Immature natural killer cell (primary cell): ENCODE measurements around the gene SNX20. TPM values are rescaled to one million over a fixed set of nuclear protein-coding genes. Genes with fewer than 3 reads are reported as not detected.

ENCODE experiments used
- DNase-seq, 3 donors: peaks; one replicate each; pipeline ENCODE4 v3.0.0; 2022; ENCODE audit warnings: mixed read lengths in 1 of 3
- H3K27ac Mint-ChIP-seq, 6 donors: one replicate each; pipeline ENCODE4 v1.8.0; 2020; ENCODE audit warnings: mixed read lengths in 6 of 6, mild to moderate bottlenecking in 5 of 6, inconsistent platforms in 4 of 6, moderate library complexity in 3 of 6
- H3K27me3 Mint-ChIP-seq, 3 donors: one replicate each; pipeline ENCODE4 v1.8.0; 2020 to 2021; ENCODE audit warnings: low read depth in 3 of 3, mild to moderate bottlenecking in 3 of 3, mixed read lengths in 3 of 3, moderate library complexity in 3 of 3, inconsistent platforms in 1 of 3
- H3K36me3 Mint-ChIP-seq, 3 donors: one replicate each; pipeline ENCODE4 v1.8.0; 2020; ENCODE audit warnings: mixed read lengths in 3 of 3, inconsistent platforms in 2 of 3, mild to moderate bottlenecking in 2 of 3
- H3K4me1 Mint-ChIP-seq, 2 donors: one replicate each; pipeline ENCODE4 v1.8.0; 2020; ENCODE audit warnings: inconsistent platforms in 2 of 2, mild to moderate bottlenecking in 2 of 2, mixed read lengths in 2 of 2, moderate library complexity in 1 of 2
- H3K4me3 Mint-ChIP-seq, 5 donors: one replicate each; pipeline ENCODE4 v1.8.0; 2020; ENCODE audit warnings: mild to moderate bottlenecking in 5 of 5, mixed read lengths in 5 of 5, inconsistent platforms in 3 of 5, moderate library complexity in 3 of 5
- H3K9me3 Mint-ChIP-seq, 6 donors: one replicate each; pipeline ENCODE4 v1.8.0; 2020; ENCODE audit warnings: mild to moderate bottlenecking in 6 of 6, mixed read lengths in 6 of 6, inconsistent platforms in 4 of 6, moderate library complexity in 3 of 6
- polyA plus RNA-seq, 3 donors: library from polyadenylated mRNA; unstranded; fragments of 300-500 nt; fragmentation: Illumina TruSeq; gene quantifications; one replicate each; pipeline ENCODE4 v1.2.3, GENCODE V29; 2021

SNX20 gene
- polyA plus RNA-seq, 3 donors from 2014 or later = 28.7 to 74.9 (median 30.9) TPM

GRCh38 chr16:50685462-50686063 lies 4.5 kb upstream of the SNX20 start:
- H3K4me1 Mint-ChIP-seq = peaks cover 57% of the 10 kb centered on the region in 2 donors
- H3K36me3 Mint-ChIP-seq = no peaks in the 10 kb centered on the region
- peak overlapping the region; percentile 52 to 85 (median 63) for H3K4me3 Mint-ChIP-seq
- H3K9me3 Mint-ChIP-seq = no peaks in the 10 kb centered on the region
- peak overlapping the region; percentile 88 to 97 (median 90) for H3K27ac Mint-ChIP-seq
- peaks cover 0 to 10% (median 0%) of the 10 kb centered on the region in 3 donors for H3K27me3 Mint-ChIP-seq
- no peak for DNase-seq

- Mint-ChIP-seq H3K36me3 (no peaks in the 10 kb centered on the region), H3K9me3 (no peaks in the 10 kb centered on the region), H3K27me3 (peaks cover 0 to 11% (median 0%) of the 10 kb centered on the region in 3 donors), H3K4me3 (peak overlapping the region; percentile 52 to 85 (median 63)), H3K4me1 (peaks cover 63 to 64% of the 10 kb centered on the region in 2 donors), H3K27ac (peak overlapping the region; percentile 88 to 97 (median 90))
- peak in 2 of 3 donors; percentile 15 to 21 for DNase-seq
Measured at GRCh38 chr16:50684823-50685461, 3.8 kb upstream of the SNX20 start.

GRCh38 chr16:50683689-50684374 lies 2.7 kb upstream of the SNX20 start:
- Mint-ChIP-seq H3K27me3 (peaks cover 0 to 11% (median under 1%) of the 10 kb centered on the region in 3 donors), H3K27ac (peak overlapping the region; percentile 88 to 97 (median 90)), H3K9me3 (no peaks in the 10 kb centered on the region), H3K36me3 (peaks cover 2 to 3% (median 2%) of the 10 kb centered on the region in 3 donors), H3K4me3 (peak overlapping the region; percentile 63 to 85 (median 77)), H3K4me1 (peaks cover 74 to 75% of the 10 kb centered on the region in 2 donors)
- DNase-seq = peak; percentile 74 to 77 (median 77)

- Mint-ChIP-seq H3K4me3 (peak overlapping the region; percentile 88 to 92 (median 90)), H3K27ac (peak overlapping the region; percentile 90 to 98 (median 96)), H3K27me3 (peaks cover 0 to 11% (median 2%) of the 10 kb centered on the region in 3 donors), H3K36me3 (peaks cover 11 to 28% (median 13%) of the 10 kb centered on the region in 3 donors), H3K9me3 (no peaks in the 10 kb centered on the region), H3K4me1 (peaks cover 83 to 91% of the 10 kb centered on the region in 2 donors)
- DNase-seq = no peak
Measured at GRCh38 chr16:50680556-50680893, 587 bp downstream of the SNX20 start.

- peak overlapping the region; percentile 88 to 92 (median 90) for H3K4me3 Mint-ChIP-seq
- H3K27ac Mint-ChIP-seq = peak overlapping the region; percentile 90 to 98 (median 96)
- H3K36me3 Mint-ChIP-seq = peaks cover 16 to 35% (median 20%) of the 10 kb centered on the region in 3 donors
- no peak for DNase-seq
- H3K4me1 Mint-ChIP-seq = peaks cover 77 to 85% of the 10 kb centered on the region in 2 donors
- no peaks in the 10 kb centered on the region for H3K9me3 Mint-ChIP-seq
- peaks cover 0 to 9% (median 2%) of the 10 kb centered on the region in 3 donors for H3K27me3 Mint-ChIP-seq
Measured at GRCh38 chr16:50679676-50680555, 1.2 kb downstream of the SNX20 start.

- Mint-ChIP-seq H3K36me3 (peaks cover 21 to 41% (median 25%) of the 10 kb centered on the region in 3 donors), H3K27me3 (peaks cover 0 to 8% (median 2%) of the 10 kb centered on the region in 3 donors), H3K27ac (peak overlapping the region; percentile 90 to 98 (median 96)), H3K4me1 (peaks cover 70 to 79% of the 10 kb centered on the region in 2 donors), H3K4me3 (peak overlapping the region; percentile 88 to 92 (median 90)), H3K9me3 (no peaks in the 10 kb centered on the region)
- DNase-seq = no peak
Measured at GRCh38 chr16:50679266-50679665, 1.8 kb downstream of the SNX20 start.

- H3K4me1 Mint-ChIP-seq = peaks cover 63 to 71% of the 10 kb centered on the region in 2 donors
Measured at GRCh38 chr16:50678531-50678930, 2.6 kb downstream of the SNX20 start.

GRCh38 chr16:50677351-50677750 lies 3.8 kb downstream of the SNX20 start:
- DNase-seq = no peak
- peaks cover 54 to 60% of the 10 kb centered on the region in 2 donors for H3K4me1 Mint-ChIP-seq
- peaks cover 37 to 56% (median 37%) of the 10 kb centered on the region in 3 donors for H3K36me3 Mint-ChIP-seq
- H3K9me3 Mint-ChIP-seq = peaks cover 3 to 8% (median 5%) of the 10 kb centered on the region in 6 donors
- peaks cover 0 to 6% (median 4%) of the 10 kb centered on the region in 3 donors for H3K27me3 Mint-ChIP-seq
- peak overlapping the region in 3 of 5 donors; percentile 6 to 54 (median 44) for H3K4me3 Mint-ChIP-seq
- H3K27ac Mint-ChIP-seq = peak overlapping the region; percentile 75 to 91 (median 89)

More at GRCh38 chr16:50678531-50678930, 2.6 kb downstream of the SNX20 start:
- Mint-ChIP-seq H3K27ac (peak overlapping the region; percentile 75 to 91 (median 89)), H3K9me3 (peaks cover 0 to 3% (median 0%) of the 10 kb centered on the region in 6 donors), H3K27me3 (peaks cover 0 to 5% (median 2%) of the 10 kb centered on the region in 3 donors), H3K4me3 (peak overlapping the region; percentile 49 to 82 (median 69)), H3K36me3 (peaks cover 27 to 47% (median 28%) of the 10 kb centered on the region in 3 donors)
- no peak for DNase-seq

- Mint-ChIP-seq H3K4me1 (peaks cover 50 to 54% of the 10 kb centered on the region in 2 donors), H3K36me3 (peaks cover 43 to 62% (median 43%) of the 10 kb centered on the region in 3 donors), H3K27me3 (peaks cover 0 to 6% (median 4%) of the 10 kb centered on the region in 3 donors), H3K27ac (peak overlapping the region in 5 of 6 donors; percentile 15 to 91 (median 88)), H3K9me3 (peaks cover 6 to 14% (median 10%) of the 10 kb centered on the region in 6 donors), H3K4me3 (no peak overlapping the region)
- no peak for DNase-seq
Measured at GRCh38 chr16:50676684-50677225, 4.4 kb downstream of the SNX20 start.

- H3K27ac Mint-ChIP-seq = peak overlapping the region in 5 of 6 donors; percentile 26 to 90 (median 41)
- H3K4me3 Mint-ChIP-seq = no peak overlapping the region
- no peak for DNase-seq
- H3K9me3 Mint-ChIP-seq = peaks cover 7 to 19% (median 15%) of the 10 kb centered on the region in 6 donors
- H3K27me3 Mint-ChIP-seq = peaks cover 0 to 9% (median 7%) of the 10 kb centered on the region in 3 donors
- peaks cover 48 to 70% (median 48%) of the 10 kb centered on the region in 3 donors for H3K36me3 Mint-ChIP-seq
- H3K4me1 Mint-ChIP-seq = peaks cover 48 to 50% of the 10 kb centered on the region in 2 donors
Measured at GRCh38 chr16:50675686-50676610, 5.2 kb downstream of the SNX20 start.

GRCh38 chr16:50674831-50675230 lies 6.3 kb downstream of the SNX20 start:
- DNase-seq = no peak
- peaks cover 48 to 73% (median 48%) of the 10 kb centered on the region in 3 donors for H3K36me3 Mint-ChIP-seq
- H3K4me1 Mint-ChIP-seq = peaks cover 38 to 43% of the 10 kb centered on the region in 2 donors
- peak overlapping the region in 1 of 6 donors; percentile 34 for H3K27ac Mint-ChIP-seq
- H3K27me3 Mint-ChIP-seq = peaks cover 0 to 8% (median 7%) of the 10 kb centered on the region in 3 donors
- H3K4me3 Mint-ChIP-seq = no peak overlapping the region
- H3K9me3 Mint-ChIP-seq = peaks cover 7 to 19% (median 15%) of the 10 kb centered on the region in 6 donors
